IPS-18c (cell line): Measurements from ENCODE around the gene CATSPERD.
"Not testable (repeated sequence)": the region's sequence is repeated elsewhere in the genome, so short reads cannot be mapped to it uniquely, and the experiment has no call there.

Experiments used
- H3K4me3 ChIP-seq: 2 replicates; pipeline ENCODE4 v1.7.0; 2013; ENCODE audit warnings: low read depth, mild to moderate bottlenecking, low read length, moderate library complexity; ENCODE audit not compliant: insufficient read depth
- H3K9me3 ChIP-seq: one replicate; pipeline ENCODE4 v1.6.1; 2013; ENCODE audit warnings: mild to moderate bottlenecking, low read length, moderate library complexity; ENCODE audit not compliant: control insufficient read depth, insufficient read depth

CATSPERD gene

GRCh38 chr19:5711713-5712161 is 8.7 kb upstream of the CATSPERD start:
- H3K4me3 ChIP-seq, result no peak overlapping the region

GRCh38 chr19:5713228-5713627 is 7.2 kb upstream of the CATSPERD start:
- Histone ChIP-seq H3K4me3 (no peak overlapping the region), H3K9me3 (no peaks in the 10 kb centered on the region)

More at GRCh38 chr19:5711713-5712161, 8.7 kb upstream of the CATSPERD start:
- H3K9me3 ChIP-seq, result no peaks in the 10 kb centered on the region

GRCh38 chr19:5714816-5715215 is 5.6 kb upstream of the CATSPERD start:
- Histone ChIP-seq H3K9me3 (no peaks in the 10 kb centered on the region), H3K4me3 (no peak overlapping the region)

GRCh38 chr19:5717215-5717935 is 3.1 kb upstream of the CATSPERD start:
- no peak overlapping the region for H3K4me3 ChIP-seq
- H3K9me3 ChIP-seq, result no peaks in the 10 kb centered on the region

GRCh38 chr19:5718037-5718578 is 2.3 kb upstream of the CATSPERD start:
- no peaks in the 10 kb centered on the region for H3K9me3 ChIP-seq
- peak overlapping the region; percentile 98 for H3K4me3 ChIP-seq

- Histone ChIP-seq H3K4me3 (peak overlapping the region; percentile 98), H3K9me3 (no peaks in the 10 kb centered on the region)
Measured at GRCh38 chr19:5718579-5719273, 1.7 kb upstream of the CATSPERD start.

GRCh38 chr19:5719274-5719960 is 1.0 kb upstream of the CATSPERD start:
- peak overlapping the region; percentile 98 for H3K4me3 ChIP-seq
- no peaks in the 10 kb centered on the region for H3K9me3 ChIP-seq

- Histone ChIP-seq H3K9me3 (no peaks in the 10 kb centered on the region), H3K4me3 (no peak overlapping the region)
Measured at GRCh38 chr19:5727453-5728050, 7.1 kb downstream of the CATSPERD start.

- not testable (repeated sequence) for H3K9me3 ChIP-seq, H3K4me3 ChIP-seq
Measured at GRCh38 chr19:5733172-5733571, 12.7 kb downstream of the CATSPERD start.

- Histone ChIP-seq H3K9me3 (no peaks in the 10 kb centered on the region), H3K4me3 (no peak overlapping the region)
Measured at GRCh38 chr19:5738423-5738822, 18.0 kb downstream of the CATSPERD start.

- H3K9me3 ChIP-seq, result no peaks in the 10 kb centered on the region
Measured at GRCh38 chr19:5742051-5742450, 21.6 kb downstream of the CATSPERD start.

GRCh38 chr19:5743630-5744029 is 23.2 kb downstream of the CATSPERD start:
- no peaks in the 10 kb centered on the region for H3K9me3 ChIP-seq
- H3K4me3 ChIP-seq, result no peak overlapping the region

More at GRCh38 chr19:5742051-5742450, 21.6 kb downstream of the CATSPERD start:
- H3K4me3 ChIP-seq, result no peak overlapping the region

GRCh38 chr19:5744999-5745398 is 24.6 kb downstream of the CATSPERD start:
- H3K4me3 ChIP-seq, H3K9me3 ChIP-seq: not testable (repeated sequence)

GRCh38 chr19:5748920-5749319 is 28.5 kb downstream of the CATSPERD start:
- not testable (repeated sequence) for H3K9me3 ChIP-seq, H3K4me3 ChIP-seq

GRCh38 chr19:5749505-5749904 is 29.1 kb downstream of the CATSPERD start:
- no peak overlapping the region for H3K4me3 ChIP-seq
- no peaks in the 10 kb centered on the region for H3K9me3 ChIP-seq

GRCh38 chr19:5751709-5752108 is 31.3 kb downstream of the CATSPERD start:
- Histone ChIP-seq H3K4me3 (no peak overlapping the region), H3K9me3 (no peaks in the 10 kb centered on the region)

GRCh38 chr19:5753743-5754142 is 33.3 kb downstream of the CATSPERD start:
- no peaks in the 10 kb centered on the region for H3K9me3 ChIP-seq
- H3K4me3 ChIP-seq, result no peak overlapping the region
